ENCODE results near the gene SORCS2. TPM values are rescaled to one million over a fixed set of nuclear protein-coding genes. Genes with fewer than 3 reads are reported as not detected.

The SORCS2 gene
- polyA plus RNA-seq, 1 of the 3 experiments (the other 2 are of a cell fraction): 1.6 TPM

DNA sequence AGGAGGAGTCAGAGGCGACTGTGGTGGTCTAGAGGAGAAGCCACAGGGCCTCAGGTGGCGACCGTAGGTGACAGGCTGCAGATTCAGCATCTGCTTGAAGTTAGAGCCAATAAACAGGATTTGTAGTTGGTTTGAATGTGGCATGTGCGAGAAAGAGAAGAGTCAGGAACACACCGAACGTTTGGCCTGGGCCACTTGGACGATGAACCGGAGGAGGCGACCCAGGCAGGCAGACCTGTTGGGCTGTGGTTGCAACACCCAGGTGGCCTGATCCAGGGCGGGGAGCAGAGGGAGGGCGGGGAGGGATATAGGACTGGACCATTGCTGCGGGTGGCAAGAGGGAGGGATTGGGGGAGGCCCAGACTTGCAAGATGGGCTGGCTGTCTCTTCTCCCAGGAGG lies 252.4 kb downstream of the SORCS2 start:
- Histone ChIP-seq H3K9me3 (no peaks in the 10 kb centered on the region), H2AFZ (ENCODE audit: low read depth) (no peak overlapping the region), H3K79me2 (ENCODE audit: insufficient read depth) (no peaks in the 10 kb centered on the region), H4K20me1 (ENCODE audit: insufficient read depth) (no peaks in the 10 kb centered on the region), H3K4me2 (no peak overlapping the region), H3K27me3 (ENCODE audit: insufficient read depth) (peaks cover 13% of the 10 kb centered on the region; the same call in 1 of the 2 replicates), H3K9me2 (no peaks in the 10 kb centered on the region), H3K27ac (ENCODE audit: low read depth in 2 of 2, low read length in 1 of 2) (no peak overlapping the region), H3F3A (replicated peaks; ENCODE audit: insufficient read depth) (no peaks in the 10 kb centered on the region), H3K9ac (no peak overlapping the region), H3K4me3 (ENCODE audit: low read depth in 2 of 2, low read length in 1 of 2) (no peak overlapping the region), H3K36me3 (replicated peaks in 1 of 2; ENCODE audit: control insufficient read depth in 1 of 2, insufficient read depth in 2 of 2, low read length in 1 of 2) (no peaks in the 10 kb centered on the region), H3K4me1 (ENCODE audit: control insufficient read depth in 1 of 2, insufficient read depth in 2 of 2, low read depth in 1 of 2, low read length in 1 of 2) (no peaks in the 10 kb centered on the region)
- WGBS (ENCODE audit: low lambda C conversion rate): 78% methylated on average over 12 of the region's 12 CpGs
- ChIA-PET CTCF (no interaction called here), POLR2A (no interaction called here)
- TF ChIP-seq MEF2A (IDR thresholded peaks at IDR 0.05; ENCODE audit: borderline replicate concordance, low read depth): no peak
- TF ChIP-seq TEAD4 (IDR thresholded peaks at IDR 0.05; ENCODE audit: borderline replicate concordance, insufficient read depth): no peak
- TF ChIP-seq EP300 (IDR thresholded peaks at IDR 0.05; ENCODE audit: borderline replicate concordance in 1 of 2, low read depth in 1 of 2, low read length in 1 of 2): no peak
- TF ChIP-seq NFIC (IDR thresholded peaks at IDR 0.05; ENCODE audit: borderline replicate concordance): no peak
- TF ChIP-seq, protein P1, sequence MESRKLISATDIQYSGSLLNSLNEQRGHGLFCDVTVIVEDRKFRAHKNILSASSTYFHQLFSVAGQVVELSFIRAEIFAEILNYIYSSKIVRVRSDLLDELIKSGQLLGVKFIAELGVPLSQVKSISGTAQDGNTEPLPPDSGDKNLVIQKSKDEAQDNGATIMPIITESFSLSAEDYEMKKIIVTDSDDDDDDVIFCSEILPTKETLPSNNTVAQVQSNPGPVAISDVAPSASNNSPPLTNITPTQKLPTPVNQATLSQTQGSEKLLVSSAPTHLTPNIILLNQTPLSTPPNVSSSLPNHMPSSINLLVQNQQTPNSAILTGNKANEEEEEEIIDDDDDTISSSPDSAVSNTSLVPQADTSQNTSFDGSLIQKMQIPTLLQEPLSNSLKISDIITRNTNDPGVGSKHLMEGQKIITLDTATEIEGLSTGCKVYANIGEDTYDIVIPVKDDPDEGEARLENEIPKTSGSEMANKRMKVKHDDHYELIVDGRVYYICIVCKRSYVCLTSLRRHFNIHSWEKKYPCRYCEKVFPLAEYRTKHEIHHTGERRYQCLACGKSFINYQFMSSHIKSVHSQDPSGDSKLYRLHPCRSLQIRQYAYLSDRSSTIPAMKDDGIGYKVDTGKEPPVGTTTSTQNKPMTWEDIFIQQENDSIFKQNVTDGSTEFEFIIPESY (IDR thresholded peaks at IDR 0.05; ENCODE audit: borderline replicate concordance, low read depth): no peak
- no peak for TF ChIP-seq NRF1 (IDR thresholded peaks at IDR 0.05; ENCODE audit: low read depth, low read length)
- no peak for TF ChIP-seq FOXJ3 (CRISPR knock-in tag; IDR thresholded peaks at IDR 0.05)
- no peak for TF ChIP-seq TAF1 (IDR thresholded peaks at IDR 0.05; ENCODE audit: borderline replicate concordance, low read depth, low read length)
- TF ChIP-seq GATA2 (CRISPR knock-in tag; IDR thresholded peaks at IDR 0.05): no peak
- no peak for DNase-seq

DNA sequence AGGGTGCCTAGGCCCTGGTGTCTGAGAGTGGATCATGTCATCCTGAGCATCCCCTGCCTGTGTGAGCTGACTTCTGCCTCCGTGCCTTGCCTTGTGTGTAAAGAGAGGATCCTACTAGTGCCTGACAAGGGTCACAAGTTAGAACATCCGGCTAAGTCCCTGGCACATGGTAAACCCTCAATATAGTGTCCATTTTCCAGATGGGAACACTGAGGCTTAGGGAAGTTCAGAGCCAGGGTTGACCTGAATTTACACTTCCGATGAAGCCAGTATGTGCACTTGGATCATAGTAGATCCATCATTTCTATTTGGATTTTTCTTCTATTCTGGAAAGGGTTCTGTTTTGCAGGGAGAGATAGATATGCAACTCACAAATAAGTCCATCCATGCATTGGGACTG lies 254.9 kb downstream of the SORCS2 start:
- CTCF ChIA-PET: interaction anchor here (1.1 kb wide), 1 partner anchor 14 kb away, joined by 3 read pairs; no protein-coding TSS in a partner anchor
- WGBS (ENCODE audit: low lambda C conversion rate): 47% methylated on average over 3 of the region's 3 CpGs

More for the DNA sequence above, 254.9 kb downstream of the SORCS2 start:
- Histone ChIP-seq H3K9me2 (no peaks in the 10 kb centered on the region), H3K9me3 (no peaks in the 10 kb centered on the region), H3K79me2 (ENCODE audit: insufficient read depth) (no peaks in the 10 kb centered on the region), H3K9ac (no peak overlapping the region), H3K27me3 (ENCODE audit: insufficient read depth) (peaks cover 13% of the 10 kb centered on the region; the same call in 1 of the 2 replicates), H3K27ac (ENCODE audit: low read depth in 2 of 2, low read length in 1 of 2) (no peak overlapping the region), H2AFZ (ENCODE audit: low read depth) (no peak overlapping the region), H3K4me2 (no peak overlapping the region), H3F3A (replicated peaks; ENCODE audit: insufficient read depth) (no peaks in the 10 kb centered on the region), H4K20me1 (ENCODE audit: insufficient read depth) (no peaks in the 10 kb centered on the region), H3K36me3 (replicated peaks in 1 of 2; ENCODE audit: control insufficient read depth in 1 of 2, insufficient read depth in 2 of 2, low read length in 1 of 2) (no peaks in the 10 kb centered on the region), H3K4me3 (ENCODE audit: low read depth in 2 of 2, low read length in 1 of 2) (no peak overlapping the region), H3K4me1 (ENCODE audit: control insufficient read depth in 1 of 2, insufficient read depth in 2 of 2, low read depth in 1 of 2, low read length in 1 of 2) (no peaks in the 10 kb centered on the region)
- no peak for DNase-seq
- POLR2A ChIA-PET: no interaction called here
- TF ChIP-seq NRF1 (IDR thresholded peaks at IDR 0.05; ENCODE audit: low read depth, low read length): no peak
- TF ChIP-seq RCOR1 (IDR thresholded peaks at IDR 0.05; ENCODE audit: low read length): no peak
- TF ChIP-seq GATA2 (CRISPR knock-in tag; IDR thresholded peaks at IDR 0.05): no peak
- TF ChIP-seq TCF12 (IDR thresholded peaks at IDR 0.05): no peak
- TF ChIP-seq FOXJ3 (CRISPR knock-in tag; IDR thresholded peaks at IDR 0.05): no peak
- no peak for TF ChIP-seq ELF1 (IDR thresholded peaks at IDR 0.05)
- TF ChIP-seq, protein P2, sequence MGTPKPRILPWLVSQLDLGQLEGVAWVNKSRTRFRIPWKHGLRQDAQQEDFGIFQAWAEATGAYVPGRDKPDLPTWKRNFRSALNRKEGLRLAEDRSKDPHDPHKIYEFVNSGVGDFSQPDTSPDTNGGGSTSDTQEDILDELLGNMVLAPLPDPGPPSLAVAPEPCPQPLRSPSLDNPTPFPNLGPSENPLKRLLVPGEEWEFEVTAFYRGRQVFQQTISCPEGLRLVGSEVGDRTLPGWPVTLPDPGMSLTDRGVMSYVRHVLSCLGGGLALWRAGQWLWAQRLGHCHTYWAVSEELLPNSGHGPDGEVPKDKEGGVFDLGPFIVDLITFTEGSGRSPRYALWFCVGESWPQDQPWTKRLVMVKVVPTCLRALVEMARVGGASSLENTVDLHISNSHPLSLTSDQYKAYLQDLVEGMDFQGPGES (IDR thresholded peaks at IDR 0.05; ENCODE audit: low read depth, low read length): no peak
- TF ChIP-seq, protein P3, sequence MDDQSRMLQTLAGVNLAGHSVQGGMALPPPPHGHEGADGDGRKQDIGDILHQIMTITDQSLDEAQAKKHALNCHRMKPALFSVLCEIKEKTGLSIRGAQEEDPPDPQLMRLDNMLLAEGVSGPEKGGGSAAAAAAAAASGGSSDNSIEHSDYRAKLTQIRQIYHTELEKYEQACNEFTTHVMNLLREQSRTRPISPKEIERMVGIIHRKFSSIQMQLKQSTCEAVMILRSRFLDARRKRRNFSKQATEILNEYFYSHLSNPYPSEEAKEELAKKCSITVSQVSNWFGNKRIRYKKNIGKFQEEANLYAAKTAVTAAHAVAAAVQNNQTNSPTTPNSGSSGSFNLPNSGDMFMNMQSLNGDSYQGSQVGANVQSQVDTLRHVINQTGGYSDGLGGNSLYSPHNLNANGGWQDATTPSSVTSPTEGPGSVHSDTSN (IDR thresholded peaks at IDR 0.05): no peak
- no peak for TF ChIP-seq EP300 (IDR thresholded peaks at IDR 0.05; ENCODE audit: borderline replicate concordance in 1 of 2, low read depth in 1 of 2, low read length in 1 of 2)

Data from SK-N-SH (cell line).